Left renal pelvis (tissue), 4 donors: Measurements from ENCODE around the gene HCFC2. TPM values are rescaled to one million over a fixed set of nuclear protein-coding genes. Genes with fewer than 3 reads are reported as not detected.

Source experiments
- DNase-seq, 4 donors: peaks; one replicate each; pipeline ENCODE4 v3.0.0-alpha.2; 2013; ENCODE audit warnings: low read depth in 4 of 4, low spot score in 3 of 4
- polyA plus RNA-seq, 4 donors: library from polyadenylated mRNA; unstranded; fragments of 120-200 nt; gene quantifications; one replicate each; pipeline ENCODE4 v1.2.1, GENCODE V29; 2013; ENCODE audit not compliant: insufficient read length in 4 of 4

Gene HCFC2
- polyA plus RNA-seq, 4 donors: 16.5 to 27.6 (median 20.4) TPM

DNA sequence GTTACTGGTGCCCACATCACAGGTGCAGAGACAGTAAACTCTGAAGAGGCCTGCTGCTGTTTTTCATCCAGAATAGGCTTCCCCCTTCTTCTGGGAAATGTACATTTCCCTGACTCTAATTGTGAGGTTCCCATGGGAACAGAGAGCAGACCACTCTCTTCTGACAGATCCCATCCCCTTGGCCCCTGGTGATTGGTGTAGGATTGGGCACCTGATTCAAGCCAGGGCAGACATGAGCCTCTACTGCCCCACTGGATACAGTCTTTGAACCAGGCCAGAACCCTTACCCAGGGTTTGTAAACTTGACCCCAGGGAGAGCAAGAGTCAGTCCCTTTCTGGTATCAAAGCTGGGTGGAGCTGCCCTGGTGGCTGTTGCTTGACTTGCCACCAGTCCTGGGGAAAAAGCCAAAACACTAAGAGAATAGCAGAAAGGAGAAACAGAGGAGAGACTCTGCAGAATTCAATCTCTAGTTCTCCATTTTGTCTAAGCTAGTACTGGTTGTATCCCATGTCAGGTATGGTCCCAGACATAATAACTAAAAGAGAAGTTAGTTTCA is 88.4 kb downstream of the HCFC2 start:
- no peak for DNase-seq

DNA sequence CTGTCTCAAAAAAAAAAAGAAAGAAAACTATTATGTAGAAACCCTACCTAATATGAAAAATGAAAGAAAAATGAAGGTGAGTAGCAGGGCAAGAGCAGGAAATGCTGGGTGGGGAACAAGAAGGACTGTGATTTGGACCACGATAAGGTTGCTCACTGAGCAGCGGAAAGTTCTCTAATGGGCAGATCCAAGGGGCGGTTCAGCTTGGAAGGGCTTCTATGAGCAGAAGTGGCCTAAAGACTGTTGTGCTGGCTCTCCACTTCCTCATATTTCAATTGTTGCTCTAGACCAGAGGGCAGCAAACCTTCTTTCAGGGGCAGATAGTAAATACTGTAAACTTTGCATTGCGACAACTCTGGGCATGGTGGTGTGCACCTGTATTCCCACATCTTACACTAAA is 90.0 kb downstream of the HCFC2 start:
- no peak for DNase-seq

DNA sequence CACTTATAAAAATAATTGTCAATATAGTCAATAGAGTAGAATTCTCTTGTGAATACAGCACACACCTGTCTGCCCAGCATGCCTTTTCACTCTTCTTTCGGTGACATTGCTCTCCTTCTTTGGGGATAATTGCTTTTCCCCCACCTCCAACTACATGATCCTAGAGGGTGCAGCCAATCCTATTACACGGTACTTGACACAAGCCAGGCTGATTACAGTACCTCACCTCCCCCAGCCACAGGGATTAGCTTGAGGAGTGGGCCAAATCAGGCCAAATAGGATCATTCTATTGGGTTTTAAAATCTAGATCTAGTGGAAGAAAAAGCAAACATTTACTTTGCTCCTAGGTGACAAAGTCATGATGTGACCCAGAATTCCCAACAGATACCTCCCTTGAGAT is 90.5 kb downstream of the HCFC2 start:
- DNase-seq: no peak

Other genes with a start within 250 kb of the HCFC2 start
- 1 to 10 TPM; 1.9 to 6.0 (median 4.3) TPM for gene NT5DC3, start 223.3 kb upstream of the HCFC2 start, polyA plus RNA-seq
- 1,000 to 10,000 TPM in 2 of 4 donors, 100 to 1,000 TPM in 2; 670 to 1,193 (median 974) TPM for gene HSP90B1, start 134.1 kb upstream of the HCFC2 start, polyA plus RNA-seq
- 10 to 100 TPM; 42.4 to 58.3 (median 52.8) TPM for gene TDG, start 98.7 kb upstream of the HCFC2 start, polyA plus RNA-seq
- gene GLT8D2, start 14.3 kb upstream of the HCFC2 start, polyA plus RNA-seq: 10 to 100 TPM; 13.7 to 89.8 (median 16.7) TPM
- 100 to 1,000 TPM in 2 of 4 donors, 10 to 100 TPM in 2; 86.5 to 126 (median 102) TPM for gene NFYB, start 73.7 kb downstream of the HCFC2 start, polyA plus RNA-seq
- gene TXNRD1, start 151.2 kb downstream of the HCFC2 start, polyA plus RNA-seq: 10 to 100 TPM; 54.0 to 72.7 (median 59.0) TPM
- 1 to 10 TPM; 3.3 to 4.6 (median 4.1) TPM for gene EID3, start 239.2 kb downstream of the HCFC2 start, polyA plus RNA-seq